Lung (tissue), 12 donors: ENCODE data around the gene TOR1AIP2. TPM values are rescaled to one million over a fixed set of nuclear protein-coding genes. Genes with fewer than 3 reads are reported as not detected.

Experiments
- ATAC-seq: fragments of 200-7000 bp; cut with Tn5 transposase; one replicate; pipeline ENCODE4 v1.9.1; 2020; ENCODE audit warnings: moderate number of reproducible peaks; ENCODE audit not compliant: insufficient read depth, low FRiP score
- DNase-seq, 3 donors: peaks; one replicate each; pipeline ENCODE4 v3.0.0-alpha.2; 2013 to 2017
- H3K27ac ChIP-seq, 2 donors: one replicate each; pipeline ENCODE4 v1.5.1; 2013; ENCODE audit warnings: mild to moderate bottlenecking in 2 of 2, moderate library complexity in 2 of 2, control low read depth in 1 of 2, inconsistent platforms in 1 of 2, low read depth in 1 of 2, low read length in 1 of 2
- H3K27me3 ChIP-seq, 3 donors: one replicate each; pipeline ENCODE4 v1.5.1; 2013; ENCODE audit warnings: low read length in 2 of 3; ENCODE audit not compliant: control insufficient read depth in 3 of 3, insufficient read depth in 3 of 3
- H3K36me3 ChIP-seq, 4 donors: one replicate each; pipeline ENCODE4 v1.5.1; 2013; ENCODE audit warnings: low read length in 4 of 4, mild to moderate bottlenecking in 1 of 4, moderate library complexity in 1 of 4; ENCODE audit not compliant: control insufficient read depth in 4 of 4, insufficient read depth in 4 of 4
- H3K4me1 ChIP-seq, 5 donors: one replicate each; pipeline ENCODE4 v1.5.1; 2013; ENCODE audit warnings: low read length in 5 of 5, mild to moderate bottlenecking in 2 of 5, moderate library complexity in 1 of 5; ENCODE audit not compliant: control insufficient read depth in 5 of 5, insufficient read depth in 5 of 5
- H3K4me3 ChIP-seq: one replicate; pipeline ENCODE4 v1.5.1; 2013; ENCODE audit warnings: mild to moderate bottlenecking, control low read depth, moderate library complexity
- H3K9ac ChIP-seq, 2 donors: one replicate each; pipeline ENCODE4 v1.5.1; 2013; ENCODE audit warnings: low read length in 2 of 2, control low read depth in 1 of 2; ENCODE audit not compliant: insufficient read depth in 1 of 2
- H3K9me3 ChIP-seq, 4 donors: one replicate each; pipeline ENCODE4 v1.5.1; 2013; ENCODE audit warnings: low read length in 3 of 4, mild to moderate bottlenecking in 1 of 4, moderate library complexity in 1 of 4; ENCODE audit not compliant: control insufficient read depth in 4 of 4, insufficient read depth in 3 of 4
- WGBS, 2 donors: extraction: QIAGEN DNeasy Blood & Tissue Kit; methylation state at CpG; one replicate each; pipeline ENCODE4 v1.1.7; 2013; 5-methylcytosine and 5-hydroxymethylcytosine counted together
- polyA plus RNA-seq, 2 donors: library from polyadenylated mRNA; stranded (reverse); fragments of 200-250 nt; gene quantifications; one replicate each; pipeline ENCODE4 v1.2.1, GENCODE V29; 2013
- total RNA-seq, 2 donors: library from RNA; depleted of rRNA in 1 of 2; stranded (reverse); fragments of >200 nt in 1 of 2; gene quantifications; one replicate each; pipeline ENCODE4 v1.2.1, GENCODE V29; 2014 to 2021
- TF ChIP-seq, protein P1 (sequence below): IDR thresholded peaks from 2 replicates; pipeline ENCODE4 v1.5.1; 2012; ENCODE audit warnings: mild to moderate bottlenecking; ENCODE audit errors: control extremely low read depth, extremely low read depth
- donor health status: control.
- donor health status: control.
- donor health status: Bipolar disorder and iron deficiency.
- donor health status: healthy.
- donor health status: DM: yes; HTN: yes; CAD: no.

Gene TOR1AIP2
- total and polyA plus RNA-seq, 4 donors: 10.1 to 118 (median 51.6) TPM

DNA sequence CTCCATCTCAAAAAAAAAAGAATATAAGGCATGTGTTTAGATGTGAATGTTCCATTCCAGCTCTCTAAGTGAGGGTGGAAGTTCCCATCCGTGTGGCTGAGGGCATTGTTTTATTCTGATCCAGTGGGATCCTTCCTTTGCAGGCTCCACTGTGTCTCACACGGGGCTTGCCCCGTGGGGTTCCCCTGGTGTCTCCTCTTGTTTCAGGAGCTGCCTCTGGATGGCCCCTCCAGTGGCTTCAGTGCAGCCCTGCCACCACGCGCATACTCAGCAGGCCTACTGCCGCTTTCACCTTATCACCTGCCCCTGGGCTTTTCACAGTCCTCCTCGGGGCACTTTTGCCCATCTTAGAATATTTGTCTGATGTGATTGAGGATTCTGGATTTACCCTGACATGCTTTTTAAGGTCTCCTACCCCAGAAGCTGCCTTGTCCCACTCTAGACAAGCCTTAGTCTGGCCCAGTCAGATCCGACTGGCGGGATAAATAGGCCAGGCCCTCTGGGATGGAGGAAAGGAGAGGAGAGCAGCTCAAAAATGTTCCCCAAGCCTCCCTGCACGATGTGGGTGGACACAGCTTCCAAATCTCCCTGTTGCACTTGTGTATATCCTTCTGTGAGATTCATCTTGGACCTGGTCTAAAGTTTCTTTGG lies 79.3 kb downstream of the TOR1AIP2 start:
- no peak overlapping the region for H3K4me3 ChIP-seq
- H3K4me1 ChIP-seq: no peaks in the 10 kb centered on the region
- 86 to 93% methylated on average over 10 of the region's 10 CpGs for WGBS, 2 donors
- peaks cover 0 to 3% (median 0%) of the 10 kb centered on the region in 3 donors for H3K27me3 ChIP-seq
- H3K27ac ChIP-seq: no peak overlapping the region
- ATAC-seq: no peak
- no peak overlapping the region for H3K9ac ChIP-seq
- no peaks in the 10 kb centered on the region for H3K36me3 ChIP-seq
- DNase-seq: no peak
- H3K9me3 ChIP-seq: no peaks in the 10 kb centered on the region
- TF ChIP-seq, protein P1, sequence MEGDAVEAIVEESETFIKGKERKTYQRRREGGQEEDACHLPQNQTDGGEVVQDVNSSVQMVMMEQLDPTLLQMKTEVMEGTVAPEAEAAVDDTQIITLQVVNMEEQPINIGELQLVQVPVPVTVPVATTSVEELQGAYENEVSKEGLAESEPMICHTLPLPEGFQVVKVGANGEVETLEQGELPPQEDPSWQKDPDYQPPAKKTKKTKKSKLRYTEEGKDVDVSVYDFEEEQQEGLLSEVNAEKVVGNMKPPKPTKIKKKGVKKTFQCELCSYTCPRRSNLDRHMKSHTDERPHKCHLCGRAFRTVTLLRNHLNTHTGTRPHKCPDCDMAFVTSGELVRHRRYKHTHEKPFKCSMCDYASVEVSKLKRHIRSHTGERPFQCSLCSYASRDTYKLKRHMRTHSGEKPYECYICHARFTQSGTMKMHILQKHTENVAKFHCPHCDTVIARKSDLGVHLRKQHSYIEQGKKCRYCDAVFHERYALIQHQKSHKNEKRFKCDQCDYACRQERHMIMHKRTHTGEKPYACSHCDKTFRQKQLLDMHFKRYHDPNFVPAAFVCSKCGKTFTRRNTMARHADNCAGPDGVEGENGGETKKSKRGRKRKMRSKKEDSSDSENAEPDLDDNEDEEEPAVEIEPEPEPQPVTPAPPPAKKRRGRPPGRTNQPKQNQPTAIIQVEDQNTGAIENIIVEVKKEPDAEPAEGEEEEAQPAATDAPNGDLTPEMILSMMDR: no peak

DNA sequence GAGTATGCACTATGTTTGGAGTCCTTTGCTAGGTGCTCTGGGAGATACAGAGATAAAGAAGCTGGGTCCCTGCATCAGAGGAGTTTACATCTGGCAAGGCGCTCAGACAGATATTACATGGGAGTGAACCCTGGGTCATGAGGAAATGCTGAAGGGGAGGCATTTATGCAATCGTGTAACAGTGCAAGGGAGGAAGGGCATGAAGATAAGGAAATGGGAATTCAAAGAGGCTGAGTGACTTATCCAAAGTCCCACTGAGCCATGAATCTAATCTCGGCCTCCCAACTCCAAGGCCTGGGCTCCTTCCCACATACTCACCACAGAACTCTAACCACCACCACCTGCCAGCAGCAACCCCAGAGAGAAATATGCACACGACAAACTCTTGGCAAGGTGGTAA lies 82.9 kb downstream of the TOR1AIP2 start:
- ATAC-seq: no peak
- Histone ChIP-seq H3K9ac (no peak overlapping the region), H3K4me3 (no peak overlapping the region), H3K27ac (no peak overlapping the region), H3K9me3 (no peaks in the 10 kb centered on the region), H3K4me1 (no peaks in the 10 kb centered on the region), H3K36me3 (no peaks in the 10 kb centered on the region), H3K27me3 (peaks cover 0 to 3% (median 0%) of the 10 kb centered on the region in 3 donors)
- TF ChIP-seq, protein P1: no peak
- DNase-seq: no peak
- 37 to 42% methylated on average over 4 of the region's 4 CpGs for WGBS, 2 donors

- no peak for ATAC-seq
- TF ChIP-seq, protein P1: no peak
- 92 to 100% methylated on average over 1 of the region's 1 CpG for WGBS, 2 donors
These were observed 83.5 kb downstream of the TOR1AIP2 start for GRCh38 chr1:179794146-179794545.

DNA sequence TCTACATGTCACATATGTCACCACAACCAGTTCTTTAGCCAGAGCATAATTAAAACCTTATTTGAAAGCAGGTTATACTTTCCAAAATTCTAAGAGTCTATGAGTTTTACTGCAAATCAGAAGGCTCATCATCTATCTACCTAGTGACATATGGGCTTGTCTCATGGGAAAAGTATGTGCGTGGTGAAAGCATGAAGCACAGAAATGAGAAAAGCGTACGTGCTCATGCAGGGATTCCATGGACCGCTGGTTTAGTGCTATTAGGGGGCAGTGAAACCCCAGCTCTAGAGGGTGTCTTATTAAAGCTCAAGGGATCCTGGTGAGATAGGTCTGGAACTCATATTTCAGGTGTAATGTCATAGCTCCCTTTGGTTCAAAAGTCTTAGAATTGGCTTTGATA lies 84.3 kb downstream of the TOR1AIP2 start:
- no peak for ATAC-seq
- no peak for DNase-seq
- peaks cover 0 to 3% (median 0%) of the 10 kb centered on the region in 3 donors for H3K27me3 ChIP-seq
- no peak overlapping the region for H3K9ac ChIP-seq
- peaks cover 0 to 3% (median 0%) of the 10 kb centered on the region in 4 donors for H3K9me3 ChIP-seq
- H3K36me3 ChIP-seq: no peaks in the 10 kb centered on the region
- WGBS, 2 donors: 95 to 96% methylated on average over 4 of the region's 4 CpGs
- H3K4me3 ChIP-seq: no peak overlapping the region
- H3K27ac ChIP-seq: no peak overlapping the region
- TF ChIP-seq, protein P1: no peak
- H3K4me1 ChIP-seq: no peaks in the 10 kb centered on the region

More at GRCh38 chr1:179794146-179794545, 83.5 kb downstream of the TOR1AIP2 start:
- H3K4me1 ChIP-seq: no peaks in the 10 kb centered on the region
- H3K9ac ChIP-seq: no peak overlapping the region
- peaks cover 0 to 3% (median 0%) of the 10 kb centered on the region in 3 donors for H3K27me3 ChIP-seq
- H3K36me3 ChIP-seq: no peaks in the 10 kb centered on the region
- no peaks in the 10 kb centered on the region for H3K9me3 ChIP-seq
- H3K27ac ChIP-seq: no peak overlapping the region
- H3K4me3 ChIP-seq: no peak overlapping the region
- DNase-seq: no peak
